ENCODE data around the gene ACYP2.

ACYP2 gene

GRCh38 chr2:54275541-54275940 is 160.1 kb downstream of the ACYP2 start:
- H3K4me3 Mint-ChIP-seq = no peak overlapping the region
- H3K9me3 Mint-ChIP-seq = peaks cover 3% of the 10 kb centered on the region
- TF ChIP-seq CTCF (IDR thresholded peaks at IDR 0.05; ENCODE audit: unreplicated experiment in 3 of 3) = no peak
- peaks cover 7% of the 10 kb centered on the region for H3K36me3 Mint-ChIP-seq (ENCODE audit: low read depth)
- no peaks in the 10 kb centered on the region for H3K27me3 Mint-ChIP-seq (ENCODE audit: low read depth)
- H3K4me1 Mint-ChIP-seq = no peaks in the 10 kb centered on the region
- H3K27ac Mint-ChIP-seq = no peak overlapping the region

GRCh38 chr2:54279385-54279784 is 164.0 kb downstream of the ACYP2 start:
- Mint-ChIP-seq H3K36me3 (ENCODE audit: low read depth) (no peaks in the 10 kb centered on the region), H3K4me3 (no peak overlapping the region)
- no peak for TF ChIP-seq CTCF (IDR thresholded peaks at IDR 0.05; ENCODE audit: unreplicated experiment in 3 of 3)

GRCh38 chr2:54284826-54285225 is 169.4 kb downstream of the ACYP2 start:
- Mint-ChIP-seq H3K27me3 (ENCODE audit: low read depth) (no peaks in the 10 kb centered on the region), H3K4me1 (peaks cover 22% of the 10 kb centered on the region), H3K9me3 (no peaks in the 10 kb centered on the region), H3K4me3 (no peak overlapping the region), H3K27ac (no peak overlapping the region), H3K36me3 (ENCODE audit: low read depth) (no peaks in the 10 kb centered on the region)
- no peak for TF ChIP-seq CTCF (IDR thresholded peaks at IDR 0.05; ENCODE audit: unreplicated experiment in 3 of 3)

More at GRCh38 chr2:54279385-54279784, 164.0 kb downstream of the ACYP2 start:
- Mint-ChIP-seq H3K9me3 (no peaks in the 10 kb centered on the region), H3K27ac (no peak overlapping the region), H3K27me3 (ENCODE audit: low read depth) (no peaks in the 10 kb centered on the region), H3K4me1 (no peaks in the 10 kb centered on the region)

- no peaks in the 10 kb centered on the region for H3K36me3 Mint-ChIP-seq (ENCODE audit: low read depth)
- no peaks in the 10 kb centered on the region for H3K27me3 Mint-ChIP-seq (ENCODE audit: low read depth)
- no peaks in the 10 kb centered on the region for H3K9me3 Mint-ChIP-seq
- H3K4me1 Mint-ChIP-seq = peaks cover 28% of the 10 kb centered on the region
- no peak for TF ChIP-seq CTCF (IDR thresholded peaks at IDR 0.05; ENCODE audit: unreplicated experiment in 3 of 3)
- H3K4me3 Mint-ChIP-seq = no peak overlapping the region
- no peak overlapping the region for H3K27ac Mint-ChIP-seq
Measured at GRCh38 chr2:54285451-54285850, 170.0 kb downstream of the ACYP2 start.

GRCh38 chr2:54287532-54287931 is 172.1 kb downstream of the ACYP2 start:
- Mint-ChIP-seq H3K9me3 (no peaks in the 10 kb centered on the region), H3K4me3 (no peak overlapping the region), H3K27me3 (ENCODE audit: low read depth) (no peaks in the 10 kb centered on the region), H3K36me3 (ENCODE audit: low read depth) (no peaks in the 10 kb centered on the region), H3K4me1 (peaks cover 41% of the 10 kb centered on the region), H3K27ac (no peak overlapping the region)
- TF ChIP-seq CTCF (IDR thresholded peaks at IDR 0.05; ENCODE audit: unreplicated experiment in 3 of 3) = no peak

GRCh38 chr2:54289917-54290316 is 174.5 kb downstream of the ACYP2 start:
- Mint-ChIP-seq H3K36me3 (ENCODE audit: low read depth) (no peaks in the 10 kb centered on the region), H3K4me3 (peak overlapping the region in 2 of 3 experiments; percentile 7 to 58), H3K9me3 (no peaks in the 10 kb centered on the region), H3K4me1 (peaks cover 52% of the 10 kb centered on the region), H3K27me3 (ENCODE audit: low read depth) (peaks cover 3% of the 10 kb centered on the region), H3K27ac (peak overlapping the region; percentile 70 to 90 (median 86))
- no peak for TF ChIP-seq CTCF (IDR thresholded peaks at IDR 0.05; ENCODE audit: unreplicated experiment in 3 of 3)

All from nephron (organoid).